Subcutaneous abdominal adipose tissue (tissue), 5 donors: Measurements from ENCODE around the gene RPL5.
"Not testable (repeated sequence)": the region's sequence is repeated elsewhere in the genome, so short reads cannot be mapped to it uniquely, and the experiment has no call there.

Source experiments
- H3K27ac ChIP-seq: one replicate; pipeline ENCODE4 v1.7.0; 2013; ENCODE audit warnings: low read depth, mild to moderate bottlenecking, inconsistent platforms, low read length, moderate library complexity
- H3K27me3 ChIP-seq, 5 donors: one replicate each; pipeline ENCODE4 v1.7.0; 2013; ENCODE audit warnings: low read length in 5 of 5, inconsistent platforms in 1 of 5; ENCODE audit not compliant: control insufficient read depth in 5 of 5, insufficient read depth in 4 of 5
- H3K36me3 ChIP-seq, 5 donors: one replicate each; pipeline ENCODE4 v1.7.0; 2013; ENCODE audit warnings: low read length in 5 of 5; ENCODE audit not compliant: control insufficient read depth in 5 of 5, insufficient read depth in 5 of 5
- H3K4me1 ChIP-seq, 5 donors: one replicate each; pipeline ENCODE4 v1.7.0; 2013; ENCODE audit warnings: low read length in 5 of 5, mild to moderate bottlenecking in 3 of 5, moderate library complexity in 1 of 5; ENCODE audit not compliant: control insufficient read depth in 5 of 5, insufficient read depth in 5 of 5
- H3K4me3 ChIP-seq, 5 donors: one replicate each; pipeline ENCODE4 v1.7.0; 2013; ENCODE audit warnings: low read length in 5 of 5, low read depth in 1 of 5
- H3K9ac ChIP-seq, 5 donors: one replicate each; pipeline ENCODE4 v1.7.0; 2013; ENCODE audit warnings: low read length in 5 of 5, mild to moderate bottlenecking in 4 of 5, moderate library complexity in 3 of 5
- H3K9me3 ChIP-seq, 5 donors: one replicate each; pipeline ENCODE4 v1.7.0; 2013; ENCODE audit warnings: low read length in 5 of 5; ENCODE audit not compliant: control insufficient read depth in 5 of 5
- donor health status: healthy.
- donor health status: healthy.
- donor health status: healthy.
- donor health status: healthy.
- donor health status: healthy.

Gene RPL5

GRCh38 chr1:92831762-92832536 lies at the start of gene RPL5:
RPL5 (plus strand) TSS chr1:92832040; CDS start chr1:92832115, 75 bp downstream.
- peak within 1 kb of the TSS; percentile 95 for H3K27ac ChIP-seq
- peaks cover 0 to 3% (median 0%) of the 10 kb centered on the region in 5 donors for H3K27me3 ChIP-seq
- peak within 1 kb of the TSS; percentile 95 to 99 (median 98) for H3K9ac ChIP-seq
- peaks cover 11 to 33% (median 25%) of the 10 kb centered on the region in 5 donors for H3K36me3 ChIP-seq
- H3K4me3 ChIP-seq = peak within 1 kb of the TSS; percentile 90 to 100 (median 98)
- H3K4me1 ChIP-seq = peaks cover 8 to 35% (median 28%) of the 10 kb centered on the region in 5 donors
- H3K9me3 ChIP-seq = no peaks in the 10 kb centered on the region

GRCh38 chr1:92783550-92783949 lies 48.3 kb upstream of the RPL5 start:
- peak overlapping the region; percentile 77 to 87 (median 83) for H3K9ac ChIP-seq
- H3K36me3 ChIP-seq, H3K9me3 ChIP-seq, H3K27me3 ChIP-seq: not testable (repeated sequence)
- H3K4me3 ChIP-seq = peak overlapping the region; percentile 83 to 94 (median 87)
- H3K4me1 ChIP-seq = peaks cover 0 to 30% (median 12%) of the 10 kb centered on the region in 5 donors
- H3K27ac ChIP-seq = peak overlapping the region; percentile 96

GRCh38 chr1:92784021-92784638 lies 47.7 kb upstream of the RPL5 start:
- H3K9me3 ChIP-seq = no peaks in the 10 kb centered on the region
- peak overlapping the region; percentile 96 for H3K27ac ChIP-seq
- no peaks in the 10 kb centered on the region for H3K27me3 ChIP-seq
- peaks cover 0 to 30% (median 12%) of the 10 kb centered on the region in 5 donors for H3K4me1 ChIP-seq
- no peaks in the 10 kb centered on the region for H3K36me3 ChIP-seq
- H3K4me3 ChIP-seq = peak overlapping the region; percentile 83 to 94 (median 87)
- peak overlapping the region; percentile 77 to 87 (median 83) for H3K9ac ChIP-seq

- no peaks in the 10 kb centered on the region for H3K36me3 ChIP-seq
- H3K9ac ChIP-seq = peak within 1 kb of the TSS; percentile 77 to 87 (median 83)
- peak within 1 kb of the TSS; percentile 96 for H3K27ac ChIP-seq
- peak within 1 kb of the TSS; percentile 83 to 94 (median 87) for H3K4me3 ChIP-seq
- H3K9me3 ChIP-seq = no peaks in the 10 kb centered on the region
- peaks cover 0 to 30% (median 12%) of the 10 kb centered on the region in 5 donors for H3K4me1 ChIP-seq
- no peaks in the 10 kb centered on the region for H3K27me3 ChIP-seq
These were observed 47.0 kb upstream of the RPL5 start, which contains the start of gene EVI5 for GRCh38 chr1:92784639-92785500. EVI5 (minus strand) TSS chr1:92785108; CDS start chr1:92736546, 48,562 bp downstream.

- no peak overlapping the region for H3K9ac ChIP-seq
- peak overlapping the region in 3 of 5 donors; percentile 83 to 94 (median 86) for H3K4me3 ChIP-seq
- no peaks in the 10 kb centered on the region for H3K9me3 ChIP-seq
- peaks cover 0 to 30% (median 12%) of the 10 kb centered on the region in 5 donors for H3K4me1 ChIP-seq
- no peaks in the 10 kb centered on the region for H3K36me3 ChIP-seq
- H3K27ac ChIP-seq = peak overlapping the region; percentile 96
- H3K27me3 ChIP-seq = no peaks in the 10 kb centered on the region
These were observed 45.5 kb upstream of the RPL5 start for GRCh38 chr1:92786111-92786901.

GRCh38 chr1:92790081-92790480 lies 41.8 kb upstream of the RPL5 start:
- H3K9ac ChIP-seq = no peak overlapping the region
- H3K4me1 ChIP-seq = peaks cover 0 to 11% (median 6%) of the 10 kb centered on the region in 5 donors
- H3K27ac ChIP-seq = no peak overlapping the region
- no peaks in the 10 kb centered on the region for H3K27me3 ChIP-seq
- H3K9me3 ChIP-seq = peaks cover 0 to 5% (median 0%) of the 10 kb centered on the region in 5 donors
- no peaks in the 10 kb centered on the region for H3K36me3 ChIP-seq
- no peak overlapping the region for H3K4me3 ChIP-seq

- no peak overlapping the region for H3K27ac ChIP-seq
- no peaks in the 10 kb centered on the region for H3K27me3 ChIP-seq
- peaks cover 0 to 5% (median 3%) of the 10 kb centered on the region in 5 donors for H3K4me1 ChIP-seq
- no peak overlapping the region for H3K9ac ChIP-seq
- no peaks in the 10 kb centered on the region for H3K36me3 ChIP-seq
- H3K4me3 ChIP-seq = no peak overlapping the region
- H3K9me3 ChIP-seq = peaks cover 0 to 5% (median 0%) of the 10 kb centered on the region in 5 donors
These were observed 41.0 kb upstream of the RPL5 start for GRCh38 chr1:92790867-92791266.

GRCh38 chr1:92791487-92792066 lies 40.3 kb upstream of the RPL5 start:
- H3K27ac ChIP-seq = no peak overlapping the region
- peaks cover 0 to 3% (median 2%) of the 10 kb centered on the region in 5 donors for H3K4me1 ChIP-seq
- H3K4me3 ChIP-seq = no peak overlapping the region

GRCh38 chr1:92792340-92792782 lies 39.5 kb upstream of the RPL5 start:
- no peak overlapping the region for H3K4me3 ChIP-seq
- H3K9ac ChIP-seq = no peak overlapping the region

More at GRCh38 chr1:92791487-92792066, 40.3 kb upstream of the RPL5 start:
- Histone ChIP-seq H3K27me3 (no peaks in the 10 kb centered on the region), H3K9ac (no peak overlapping the region), H3K36me3 (no peaks in the 10 kb centered on the region), H3K9me3 (peaks cover 0 to 5% (median 0%) of the 10 kb centered on the region in 5 donors)

More at GRCh38 chr1:92792340-92792782, 39.5 kb upstream of the RPL5 start:
- Histone ChIP-seq H3K27ac (no peak overlapping the region), H3K36me3 (no peaks in the 10 kb centered on the region), H3K4me1 (peaks cover 0 to 3% (median 0%) of the 10 kb centered on the region in 5 donors), H3K27me3 (no peaks in the 10 kb centered on the region), H3K9me3 (peaks cover 0 to 5% (median 0%) of the 10 kb centered on the region in 5 donors)
